Activated naive CD4-positive, alpha-beta T cell treated with anti-CD3 and anti-CD28 coated beads, Interleukin-2, amount 50 U/mL, for 24 hours (primary cell): ENCODE measurements around the gene ICE2.

Source experiments
- H3K27ac Mint-ChIP-seq: one replicate; pipeline ENCODE4 v1.8.0; 2021; ENCODE audit warnings: mild to moderate bottlenecking, mixed read lengths
- H3K27me3 Mint-ChIP-seq: one replicate; pipeline ENCODE4 v1.8.0; 2021; ENCODE audit warnings: mixed read lengths
- H3K36me3 Mint-ChIP-seq: one replicate; pipeline ENCODE4 v1.8.0; 2021; ENCODE audit warnings: mixed read lengths
- H3K4me1 Mint-ChIP-seq: one replicate; pipeline ENCODE4 v1.8.0; 2021; ENCODE audit warnings: mixed read lengths
- H3K4me3 Mint-ChIP-seq: one replicate; pipeline ENCODE4 v1.8.0; 2021; ENCODE audit warnings: mild to moderate bottlenecking, mixed read lengths
- H3K9me3 Mint-ChIP-seq: one replicate; pipeline ENCODE4 v1.8.0; 2021; ENCODE audit warnings: mixed read lengths

ICE2 gene

GRCh38 chr15:60478566-60479360, at the start of gene ICE2:
Gene ICE2, minus strand, starts transcription at chr15:60479142. Its CDS starts 1,165 bp downstream, at chr15:60477977.
- peaks cover 16% of the 10 kb centered on the region for H3K36me3 Mint-ChIP-seq
- no peaks in the 10 kb centered on the region for H3K27me3 Mint-ChIP-seq
- H3K9me3 Mint-ChIP-seq, result no peaks in the 10 kb centered on the region
- peak within 1 kb of the TSS; percentile 95 for H3K4me3 Mint-ChIP-seq
- peak within 1 kb of the TSS; percentile 98 for H3K27ac Mint-ChIP-seq
- H3K4me1 Mint-ChIP-seq, result peaks cover 70% of the 10 kb centered on the region

- peaks cover 83% of the 10 kb centered on the region for H3K4me1 Mint-ChIP-seq
- peaks cover 19% of the 10 kb centered on the region for H3K36me3 Mint-ChIP-seq
- no peaks in the 10 kb centered on the region for H3K9me3 Mint-ChIP-seq
- H3K27me3 Mint-ChIP-seq, result no peaks in the 10 kb centered on the region
- peak overlapping the region; percentile 37 for H3K4me3 Mint-ChIP-seq
- H3K27ac Mint-ChIP-seq, result peak overlapping the region; percentile 98
Observed at GRCh38 chr15:60528530-60528929, 49.6 kb upstream of the ICE2 start.

- H3K4me3 Mint-ChIP-seq, result no peak overlapping the region
- no peaks in the 10 kb centered on the region for H3K9me3 Mint-ChIP-seq
- peaks cover 78% of the 10 kb centered on the region for H3K4me1 Mint-ChIP-seq
- peaks cover 19% of the 10 kb centered on the region for H3K36me3 Mint-ChIP-seq
- no peaks in the 10 kb centered on the region for H3K27me3 Mint-ChIP-seq
- H3K27ac Mint-ChIP-seq, result peak overlapping the region; percentile 57
Observed at GRCh38 chr15:60527456-60527855, 48.5 kb upstream of the ICE2 start.

GRCh38 chr15:60526127-60526616, 47.2 kb upstream of the ICE2 start:
- no peaks in the 10 kb centered on the region for H3K9me3 Mint-ChIP-seq
- no peaks in the 10 kb centered on the region for H3K27me3 Mint-ChIP-seq
- peaks cover 19% of the 10 kb centered on the region for H3K36me3 Mint-ChIP-seq
- peaks cover 76% of the 10 kb centered on the region for H3K4me1 Mint-ChIP-seq
- peak overlapping the region; percentile 73 for H3K27ac Mint-ChIP-seq
- H3K4me3 Mint-ChIP-seq, result no peak overlapping the region

- Mint-ChIP-seq H3K9me3 (no peaks in the 10 kb centered on the region), H3K27ac (peak overlapping the region; percentile 43), H3K4me1 (peaks cover 82% of the 10 kb centered on the region), H3K27me3 (no peaks in the 10 kb centered on the region), H3K4me3 (no peak overlapping the region), H3K36me3 (peaks cover 19% of the 10 kb centered on the region)
Observed at GRCh38 chr15:60525341-60526039, 46.5 kb upstream of the ICE2 start.

- H3K9me3 Mint-ChIP-seq, result no peaks in the 10 kb centered on the region
- peaks cover 14% of the 10 kb centered on the region for H3K36me3 Mint-ChIP-seq
- H3K4me3 Mint-ChIP-seq, result no peak overlapping the region
- H3K27ac Mint-ChIP-seq, result peak overlapping the region; percentile 57
- H3K4me1 Mint-ChIP-seq, result peaks cover 83% of the 10 kb centered on the region
- no peaks in the 10 kb centered on the region for H3K27me3 Mint-ChIP-seq
Observed at GRCh38 chr15:60523056-60523455, 44.1 kb upstream of the ICE2 start.

GRCh38 chr15:60520825-60521368, 42.0 kb upstream of the ICE2 start:
- Mint-ChIP-seq H3K36me3 (peaks cover 14% of the 10 kb centered on the region), H3K4me1 (peaks cover 66% of the 10 kb centered on the region), H3K9me3 (no peaks in the 10 kb centered on the region)

GRCh38 chr15:60520013-60520824, 41.3 kb upstream of the ICE2 start:
- peaks cover 10% of the 10 kb centered on the region for H3K36me3 Mint-ChIP-seq
- no peaks in the 10 kb centered on the region for H3K9me3 Mint-ChIP-seq
- H3K4me1 Mint-ChIP-seq, result peaks cover 60% of the 10 kb centered on the region
- H3K27ac Mint-ChIP-seq, result peak overlapping the region; percentile 49
- H3K27me3 Mint-ChIP-seq, result no peaks in the 10 kb centered on the region
- H3K4me3 Mint-ChIP-seq, result no peak overlapping the region

More at GRCh38 chr15:60520825-60521368, 42.0 kb upstream of the ICE2 start:
- Mint-ChIP-seq H3K27me3 (no peaks in the 10 kb centered on the region), H3K27ac (peak overlapping the region; percentile 31), H3K4me3 (no peak overlapping the region)

- Mint-ChIP-seq H3K4me3 (no peak overlapping the region), H3K36me3 (peaks cover 6% of the 10 kb centered on the region), H3K27me3 (no peaks in the 10 kb centered on the region), H3K4me1 (peaks cover 50% of the 10 kb centered on the region), H3K27ac (peak overlapping the region; percentile 10), H3K9me3 (no peaks in the 10 kb centered on the region)
Observed at GRCh38 chr15:60519218-60519617, 40.3 kb upstream of the ICE2 start.

GRCh38 chr15:60518511-60518910, 39.6 kb upstream of the ICE2 start:
- peaks cover 43% of the 10 kb centered on the region for H3K4me1 Mint-ChIP-seq

GRCh38 chr15:60514261-60514881, 35.4 kb upstream of the ICE2 start:
- H3K27me3 Mint-ChIP-seq, result no peaks in the 10 kb centered on the region
- H3K9me3 Mint-ChIP-seq, result no peaks in the 10 kb centered on the region
- peaks cover 14% of the 10 kb centered on the region for H3K36me3 Mint-ChIP-seq
- peaks cover 39% of the 10 kb centered on the region for H3K4me1 Mint-ChIP-seq
- H3K27ac Mint-ChIP-seq, result no peak overlapping the region
- no peak overlapping the region for H3K4me3 Mint-ChIP-seq

More at GRCh38 chr15:60518511-60518910, 39.6 kb upstream of the ICE2 start:
- Mint-ChIP-seq H3K27ac (no peak overlapping the region), H3K27me3 (no peaks in the 10 kb centered on the region), H3K4me3 (no peak overlapping the region), H3K9me3 (no peaks in the 10 kb centered on the region), H3K36me3 (peaks cover 9% of the 10 kb centered on the region)

GRCh38 chr15:60513676-60514075, 34.7 kb upstream of the ICE2 start:
- Mint-ChIP-seq H3K36me3 (peaks cover 14% of the 10 kb centered on the region), H3K4me3 (no peak overlapping the region), H3K27ac (no peak overlapping the region), H3K9me3 (no peaks in the 10 kb centered on the region), H3K27me3 (no peaks in the 10 kb centered on the region), H3K4me1 (peaks cover 40% of the 10 kb centered on the region)

- H3K36me3 Mint-ChIP-seq, result peaks cover 12% of the 10 kb centered on the region
- H3K27ac Mint-ChIP-seq, result no peak overlapping the region
- no peaks in the 10 kb centered on the region for H3K27me3 Mint-ChIP-seq
- H3K4me3 Mint-ChIP-seq, result no peak overlapping the region
- H3K4me1 Mint-ChIP-seq, result peaks cover 38% of the 10 kb centered on the region
- H3K9me3 Mint-ChIP-seq, result no peaks in the 10 kb centered on the region
Observed at GRCh38 chr15:60512937-60513336, 34.0 kb upstream of the ICE2 start.

- H3K27me3 Mint-ChIP-seq, result no peaks in the 10 kb centered on the region
- H3K9me3 Mint-ChIP-seq, result no peaks in the 10 kb centered on the region
- peak overlapping the region; percentile 5 for H3K4me3 Mint-ChIP-seq
- peaks cover 43% of the 10 kb centered on the region for H3K4me1 Mint-ChIP-seq
- H3K36me3 Mint-ChIP-seq, result peaks cover 16% of the 10 kb centered on the region
- H3K27ac Mint-ChIP-seq, result peak overlapping the region; percentile 76
Observed at GRCh38 chr15:60511351-60512031, 32.5 kb upstream of the ICE2 start.
